GM12878 (cell line): ENCODE data around the gene PLOD2. TPM values are rescaled to one million over a fixed set of nuclear protein-coding genes. Genes with fewer than 3 reads are reported as not detected.

Source experiments
- ATAC-seq: fragments of 200-7000 bp; cut with Tn5 transposase; 3 replicates; pipeline ENCODE4 v1.9.1; 2020; ENCODE audit warnings: mild to moderate bottlenecking, moderate library complexity
- BruUV-seq: library from RNA; stranded (reverse); fragments of 400-500 nt; replicated peaks from 2 replicates; lab custom pipeline; 2021; lab: Mats Ljungman, UMichigan
- CTCF ChIA-PET: fragments of 300-600 bp; sonication (Branson Sonifier 250); formaldehyde crosslinking; extraction: SDS; loops from one replicate; lab custom pipeline; 2021; ENCODE audit warnings: inconsistent platforms; lab: Yijun Ruan, JAX
- POLR2A ChIA-PET: fragments of 350-600 bp; formaldehyde crosslinking; extraction: SDS; loops from one replicate; lab custom pipeline; 2021; ENCODE audit warnings: inconsistent platforms; lab: Charles Lee
- RAD21 ChIA-PET: fragments of 300-600 bp; sonication (Branson Sonifier 250); formaldehyde crosslinking; loops from one replicate; lab custom pipeline; 2023; ENCODE audit warnings: antibody characterized with exemption; ENCODE audit not compliant: unreplicated experiment; lab: Charles Lee
- SMC1A ChIA-PET: fragments of 300-600 bp; sonication (Branson Sonifier 250); formaldehyde crosslinking; loops from one replicate; lab custom pipeline; 2023; ENCODE audit not compliant: unreplicated experiment, uncharacterized antibody; lab: Charles Lee
- DNase-seq: peaks from one replicate; pipeline ENCODE4 v3.0.0-alpha.2; 2011; ENCODE audit warnings: low read depth, low spot score
- FAIRE-seq: peaks from 3 replicates; lab custom pipeline; 2011; peaks lifted over from hg19 to GRCh38; lab: Jason Lieb, UNC
- H2AFZ ChIP-seq: 2 replicates; pipeline ENCODE4 v1.6.0; 2011; ENCODE audit warnings: low read depth, low read length, control low read depth; ENCODE audit not compliant: control insufficient read depth
- H3K27ac ChIP-seq: 2 replicates; pipeline ENCODE4 v1.5.1; 2011; ENCODE audit warnings: control low read depth; ENCODE audit not compliant: control insufficient read depth, insufficient read depth
- H3K27me3 ChIP-seq, 2 experiments: replicated peaks in 1 of 2; 2 replicates each; pipeline versions ENCODE4 v1.6.0 to v1.6.1; 2011; ENCODE audit warnings: low read length in 1 of 2; ENCODE audit not compliant: control insufficient read depth in 2 of 2, insufficient read depth in 2 of 2
- H3K36me3 ChIP-seq, 2 experiments: 2 replicates each; pipeline ENCODE4 v1.5.1; 2011; ENCODE audit warnings: low read length in 1 of 2; ENCODE audit not compliant: control insufficient read depth in 2 of 2, insufficient read depth in 2 of 2
- H3K4me1 ChIP-seq: 2 replicates; pipeline ENCODE4 v1.6.1; 2011; ENCODE audit warnings: mild to moderate bottlenecking, low read length, moderate library complexity, mixed read lengths; ENCODE audit not compliant: control insufficient read depth, insufficient read depth
- H3K4me2 ChIP-seq: 2 replicates; pipeline ENCODE4 v1.6.0; 2011; ENCODE audit warnings: control low read depth; ENCODE audit not compliant: control insufficient read depth, insufficient read depth
- H3K4me3 ChIP-seq: fragments of 200-600 bp; sonication (generic); 2 replicates; pipeline ENCODE4 v1.5.1; 2016
- H3K79me2 ChIP-seq: 2 replicates; pipeline ENCODE4 v1.6.0; 2011; ENCODE audit warnings: low read length; ENCODE audit not compliant: control insufficient read depth, insufficient read depth
- H3K9ac ChIP-seq: 2 replicates; pipeline ENCODE4 v1.8.0; 2011; ENCODE audit warnings: low read length, control low read depth, mixed read lengths; ENCODE audit not compliant: control insufficient read depth, insufficient read depth
- H3K9me3 ChIP-seq: replicated peaks from 3 replicates; pipeline ENCODE4 v1.5.1; 2011; ENCODE audit warnings: mild to moderate bottlenecking, low read length; ENCODE audit not compliant: control insufficient read depth, insufficient read depth
- H4K20me1 ChIP-seq: 2 replicates; pipeline ENCODE4 v1.6.0; 2011; ENCODE audit not compliant: control insufficient read depth, insufficient read depth
- DPF2 ChIP-seq: fragments of 450-650 bp; IDR thresholded peaks from 2 replicates; pipeline ENCODE4 v1.6.1; 2017; ENCODE audit warnings: mild to moderate bottlenecking
- ESRRA ChIP-seq: IDR thresholded peaks from 2 replicates; pipeline ENCODE4 v1.6.1; 2012; ENCODE audit warnings: mild to moderate bottlenecking, low read length, improper control_type of control experiment
- GATAD2B ChIP-seq: fragments of 450-650 bp; conservative IDR thresholded peaks from 2 replicates; pipeline ENCODE4 v1.6.1; 2017; ENCODE audit warnings: low read depth, mild to moderate bottlenecking, moderate library complexity
- HDAC2 ChIP-seq: fragments of 200-600 bp; sonication (generic); IDR thresholded peaks from 2 replicates; pipeline ENCODE4 v1.6.1; 2017
- IRF5 ChIP-seq: fragments of 450-650 bp; IDR thresholded peaks from 2 replicates; pipeline ENCODE4 v1.6.1; 2017; ENCODE audit warnings: borderline replicate concordance
- KLF5 ChIP-seq: fragments of 450-650 bp; IDR thresholded peaks from 2 replicates; pipeline ENCODE4 v1.6.1; 2014; ENCODE audit warnings: mild to moderate bottlenecking; ENCODE audit not compliant: partially characterized antibody
- NBN ChIP-seq: fragments of 450-650 bp; IDR thresholded peaks from 2 replicates; pipeline ENCODE4 v1.6.1; 2016
- RCOR1 ChIP-seq: conservative IDR thresholded peaks from 2 replicates; pipeline ENCODE4 v1.6.1; 2012; ENCODE audit warnings: low read depth, low read length, improper control_type of control experiment
- SIX5 ChIP-seq: IDR thresholded peaks from 2 replicates; pipeline ENCODE4 v1.6.1; 2011; ENCODE audit warnings: mild to moderate bottlenecking, low read depth, low read length, moderate library complexity; ENCODE audit not compliant: severe bottlenecking
- SKIL ChIP-seq: fragments of 450-650 bp; IDR thresholded peaks from 2 replicates; pipeline ENCODE4 v1.6.1; 2017; ENCODE audit warnings: mild to moderate bottlenecking, low read depth, inconsistent platforms; ENCODE audit not compliant: poor library complexity, severe bottlenecking
- YY1 ChIP-seq: IDR thresholded peaks from 2 replicates; pipeline ENCODE4 v1.6.1; 2011; ENCODE audit warnings: low read depth, mild to moderate bottlenecking, low read length
- WGBS: methylation state at CpG from one replicate; pipeline ENCODE4 v1.1.6; 2016; ENCODE audit warnings: low lambda C conversion rate; ENCODE audit not compliant: insufficient replicate concordance, insufficient coverage; ENCODE audit errors: missing lambda C conversion rate; 5-methylcytosine and 5-hydroxymethylcytosine counted together
- in situ Hi-C: fragments of 300-500 bp; cut with MboI; formaldehyde crosslinking; loops from 9 replicates; pipeline ENCODE4 v1.14.3; 2018; ENCODE audit warnings: mixed read lengths
- intact Hi-C: fragments of 100-400 bp; cut with micrococcal nuclease; formaldehyde crosslinking; loops from one replicate; pipeline ENCODE4 v1.14.2; 2022; ENCODE audit not compliant: unreplicated experiment
- polyA plus RNA-seq, 11 experiments: library from polyadenylated mRNA; depleted of rRNA in 4 of 11; unstranded in 6 of 11; stranded (reverse) in 5 of 11; fragments of >200 nt; fragmentation: Nextera tagmentation in 4 of 11; fragmentation: Illumina TruSeq in 1 of 11; extraction: Ambion mirVana in 4 of 11; extraction: Trizol in 1 of 11; gene quantifications; 1 replicate in 1 of 11; 2 replicates in 10 of 11; pipeline versions ENCODE4 v1.2.1 to v1.2.3, GENCODE V29; 2011 to 2016; ENCODE audit warnings: inconsistent platforms in 2 of 11, missing spikeins in 2 of 11, low read depth in 1 of 11
- total RNA-seq, 4 experiments: library from RNA; depleted of rRNA in 3 of 4; stranded (reverse); fragments of >200 nt in 3 of 4; fragmentation: Illumina TruSeq in 1 of 4; extraction: Trizol in 1 of 4; gene quantifications; 2 replicates each; pipeline versions ENCODE4 v1.2.1 to v1.2.3, GENCODE V29; 2013 to 2021

The PLOD2 gene
- total and polyA plus RNA-seq, 10 of the 15 experiments (the other 5 are each of a cell fraction or from before 2014, with no cell fraction given), result 0.03 to 0.56 (median 0.33) TPM; not detected in 4

GRCh38 chr3:146153429-146153828 is 7.6 kb downstream of the PLOD2 start:
- no TSS peak for BruUV-seq
- Histone ChIP-seq H3K4me1 (no peaks in the 10 kb centered on the region), H4K20me1 (no peaks in the 10 kb centered on the region), H3K4me2 (no peak overlapping the region), H3K9me3 (no peaks in the 10 kb centered on the region), H3K4me3 (no peak overlapping the region), H3K27ac (no peak overlapping the region)
- SMC1A ChIA-PET, result interaction anchor here (0.6 kb wide), 1 partner anchor 841 kb away, joined by 4 read pairs; no protein-coding TSS in a partner anchor
- whole genome bisulfite sequencing, result 21% methylated on average over 4 of the region's 4 CpGs
- no peak for DNase-seq
- no peak for ATAC-seq
- TF ChIP-seq IRF5, result no peak
- TF ChIP-seq, all 136 proteins: peak for 0
- H3K27me3 ChIP-seq, result no peaks in the 10 kb centered on the region
- no peaks in the 10 kb centered on the region for H3K36me3 ChIP-seq
- ChIA-PET POLR2A (no interaction called here), RAD21 (no interaction called here), CTCF (no interaction called here)
- no peak overlapping the region for H3K9ac ChIP-seq
- no peaks in the 10 kb centered on the region for H3K79me2 ChIP-seq
- in situ Hi-C loops, result no loop called here
- no peak for FAIRE-seq
- intact Hi-C loops, result no loop called here
- H2AFZ ChIP-seq, result no peak overlapping the region

GRCh38 chr3:146152834-146153233 is 8.2 kb downstream of the PLOD2 start:
- H3K27ac ChIP-seq, result no peak overlapping the region
- ChIA-PET SMC1A (interaction anchor here (0.6 kb wide), 1 partner anchor 841 kb away, joined by 4 read pairs; no protein-coding TSS in a partner anchor), CTCF (no interaction called here), POLR2A (no interaction called here)
- no peaks in the 10 kb centered on the region for H3K27me3 ChIP-seq
- H3K4me2 ChIP-seq, result no peak overlapping the region
- DNase-seq (no peak), FAIRE-seq (no peak), ATAC-seq (no peak; the same call in 2 of the 3 replicates)
- H4K20me1 ChIP-seq, result no peaks in the 10 kb centered on the region
- no peaks in the 10 kb centered on the region for H3K9me3 ChIP-seq
- H2AFZ ChIP-seq, result no peak overlapping the region
- no TSS peak for BruUV-seq
- intact Hi-C loops, result no loop called here
- H3K36me3 ChIP-seq, result no peaks in the 10 kb centered on the region
- H3K79me2 ChIP-seq, result no peaks in the 10 kb centered on the region
- TF ChIP-seq RCOR1, result no peak
- TF ChIP-seq ESRRA, result no peak
- no peak for TF ChIP-seq HDAC2
- TF ChIP-seq IRF5, result no peak
- TF ChIP-seq NBN, result no peak
- no peak for TF ChIP-seq DPF2
- no peak for TF ChIP-seq KLF5
- TF ChIP-seq SKIL, result no peak
- TF ChIP-seq SIX5, result no peak
- no peak for TF ChIP-seq GATAD2B
- TF ChIP-seq YY1, result no peak
- TF ChIP-seq, all 136 proteins: peak for 0
- in situ Hi-C loops, result no loop called here
- Histone ChIP-seq H3K4me1 (no peaks in the 10 kb centered on the region), H3K4me3 (no peak overlapping the region), H3K9ac (no peak overlapping the region)
- RAD21 ChIA-PET, result no interaction called here
- 36% methylated on average over 6 of the region's 6 CpGs for WGBS
